SIG-M5 treated with dmso at 0.1 percent for 504 hours (cell line): ENCODE results near the gene NPTX1.

Experiments
- DNase-seq: peaks from one replicate; lab custom pipeline; 2025; ENCODE audit not compliant: unreplicated experiment; lab: John Stamatoyannopoulos, UW

The NPTX1 gene

GRCh38 chr17:80504686-80505413, 28.4 kb upstream of the NPTX1 start:
- no peak for DNase-seq

- no peak for DNase-seq
Measured at GRCh38 chr17:80503921-80504320, 27.5 kb upstream of the NPTX1 start.

- DNase-seq: no peak
Measured at GRCh38 chr17:80503031-80503430, 26.6 kb upstream of the NPTX1 start.

- no peak for DNase-seq
Measured at GRCh38 chr17:80502578-80502877, 26.1 kb upstream of the NPTX1 start.

- DNase-seq: no peak
Measured at GRCh38 chr17:80501741-80502577, 25.6 kb upstream of the NPTX1 start.

- DNase-seq: no peak
Measured at GRCh38 chr17:80499961-80500665, 23.7 kb upstream of the NPTX1 start.

- no peak for DNase-seq
Measured at GRCh38 chr17:80499560-80499959, 23.2 kb upstream of the NPTX1 start.

GRCh38 chr17:80498920-80499410, 22.6 kb upstream of the NPTX1 start:
- DNase-seq: no peak

GRCh38 chr17:80498242-80498919, 22.0 kb upstream of the NPTX1 start:
- DNase-seq: no peak

- no peak for DNase-seq
Measured at GRCh38 chr17:80497726-80498241, 21.4 kb upstream of the NPTX1 start.

GRCh38 chr17:80494547-80494946, 18.1 kb upstream of the NPTX1 start:
- no peak for DNase-seq

GRCh38 chr17:80492343-80493136, 16.1 kb upstream of the NPTX1 start:
- no peak for DNase-seq

GRCh38 chr17:80491478-80492342, 15.3 kb upstream of the NPTX1 start:
- DNase-seq: no peak

GRCh38 chr17:80487511-80487910, 11.1 kb upstream of the NPTX1 start:
- DNase-seq: no peak

- DNase-seq: no peak
Measured at GRCh38 chr17:80486692-80487091, 10.3 kb upstream of the NPTX1 start.

GRCh38 chr17:80485846-80486245, 9.4 kb upstream of the NPTX1 start:
- no peak for DNase-seq

- no peak for DNase-seq
Measured at GRCh38 chr17:80482555-80483308, 6.3 kb upstream of the NPTX1 start.

- no peak for DNase-seq
Measured at GRCh38 chr17:80482058-80482318, 5.6 kb upstream of the NPTX1 start.
